ENCODE measurements around the gene CPLANE2.

CPLANE2 gene

GRCh38 chr1:16239972-16240491 is 3.0 kb upstream of the CPLANE2 start:
- no peak for TF ChIP-seq CTCF (conservative IDR thresholded peaks at IDR 0.05; ENCODE audit: control insufficient read depth, insufficient read depth, low read depth, low read length)
- H3K4me3 ChIP-seq (ENCODE audit: control insufficient read depth, low read depth, low read length) = no peak overlapping the region
- no peak for DNase-seq (ENCODE audit: low read depth)

GRCh38 chr1:16237343-16237830 is 404 bp upstream of the CPLANE2 start:
- DNase-seq (ENCODE audit: low read depth) = peak; percentile 65
- TF ChIP-seq CTCF (conservative IDR thresholded peaks at IDR 0.05; ENCODE audit: control insufficient read depth, insufficient read depth, low read depth, low read length) = no peak
- peak overlapping the region; percentile 37 for H3K4me3 ChIP-seq (ENCODE audit: control insufficient read depth, low read depth, low read length)

GRCh38 chr1:16235944-16236510 is 956 bp downstream of the CPLANE2 start:
- DNase-seq (ENCODE audit: low read depth) = no peak

GRCh38 chr1:16235347-16235746 is 1.6 kb downstream of the CPLANE2 start:
- no peak for TF ChIP-seq CTCF (conservative IDR thresholded peaks at IDR 0.05; ENCODE audit: control insufficient read depth, insufficient read depth, low read depth, low read length)
- DNase-seq (ENCODE audit: low read depth) = no peak
- no peak overlapping the region for H3K4me3 ChIP-seq (ENCODE audit: control insufficient read depth, low read depth, low read length)

More at GRCh38 chr1:16235944-16236510, 956 bp downstream of the CPLANE2 start:
- TF ChIP-seq CTCF (conservative IDR thresholded peaks at IDR 0.05; ENCODE audit: control insufficient read depth, insufficient read depth, low read depth, low read length) = no peak
- peak overlapping the region; percentile 65 for H3K4me3 ChIP-seq (ENCODE audit: control insufficient read depth, low read depth, low read length)

- H3K4me3 ChIP-seq (ENCODE audit: control insufficient read depth, low read depth, low read length) = no peak overlapping the region
- DNase-seq (ENCODE audit: low read depth) = no peak
- no peak for TF ChIP-seq CTCF (conservative IDR thresholded peaks at IDR 0.05; ENCODE audit: control insufficient read depth, insufficient read depth, low read depth, low read length)
These were observed 3.6 kb downstream of the CPLANE2 start for GRCh38 chr1:16233431-16233830.

GRCh38 chr1:16232316-16232710 is 4.7 kb downstream of the CPLANE2 start:
- no peak for DNase-seq (ENCODE audit: low read depth)
- H3K4me3 ChIP-seq (ENCODE audit: control insufficient read depth, low read depth, low read length) = no peak overlapping the region
- TF ChIP-seq CTCF (conservative IDR thresholded peaks at IDR 0.05; ENCODE audit: control insufficient read depth, insufficient read depth, low read depth, low read length) = no peak
